Activated T-cell treated with anti-CD3 and anti-CD28 coated beads, Interleukin-2, amount 50 U/mL, for 72 hours (primary cell): ENCODE data around the gene DDX39B. TPM values are rescaled to one million over a fixed set of nuclear protein-coding genes. Genes with fewer than 3 reads are reported as not detected.
"Not testable (repeated sequence)": the region's sequence is repeated elsewhere in the genome, so short reads cannot be mapped to it uniquely, and the experiment has no call there.

ENCODE experiments used
- ATAC-seq, 2 donors: fragments of 150-1000 bp; cut with Tn5 transposase; replicated peaks in 1 of 2; 2 replicates each; pipeline ENCODE4 v1.10.0; 2021; ENCODE audit warnings: moderate library complexity in 2 of 2, mild to moderate bottlenecking in 1 of 2
- DNase-seq, 2 donors: peaks; one replicate each; pipeline ENCODE4 v3.0.0; 2021 to 2022; ENCODE audit warnings: mixed read lengths in 1 of 2
- H3K27ac Mint-ChIP-seq: one replicate; pipeline ENCODE4 v1.8.0; 2022; ENCODE audit warnings: mild to moderate bottlenecking, moderate library complexity, mixed read lengths
- H3K27me3 Mint-ChIP-seq: one replicate; pipeline ENCODE4 v1.8.0; 2022; ENCODE audit warnings: low read depth, mixed read lengths
- H3K36me3 Mint-ChIP-seq, 2 donors: one replicate each; pipeline ENCODE4 v1.8.0; 2022; ENCODE audit warnings: mixed read lengths in 2 of 2, mild to moderate bottlenecking in 1 of 2; ENCODE audit not compliant: insufficient read depth in 2 of 2
- H3K4me1 Mint-ChIP-seq: one replicate; pipeline ENCODE4 v1.8.0; 2022; ENCODE audit warnings: low read depth, mixed read lengths
- H3K4me3 Mint-ChIP-seq, 2 donors: one replicate each; pipeline ENCODE4 v1.8.0; 2022; ENCODE audit warnings: mild to moderate bottlenecking in 2 of 2, mixed read lengths in 2 of 2, moderate library complexity in 2 of 2
- H3K9me3 Mint-ChIP-seq, 2 donors: one replicate each; pipeline ENCODE4 v1.8.0; 2022; ENCODE audit warnings: mixed read lengths in 2 of 2
- total RNA-seq, 2 donors: library from RNA; stranded (reverse); gene quantifications; one replicate each; pipeline ENCODE4 v1.2.3, GENCODE V29; 2022

DDX39B gene
- total RNA-seq, 2 donors from 2014 or later, result 567 to 644 TPM

- Mint-ChIP-seq H3K4me3 (peak overlapping the region; percentile 20 to 50), H3K36me3 (peaks cover 3 to 16% of the 10 kb centered on the region in 2 donors), H3K4me1 (peaks cover 70% of the 10 kb centered on the region)
- H3K27me3 Mint-ChIP-seq, H3K27ac Mint-ChIP-seq, ATAC-seq, H3K9me3 Mint-ChIP-seq: not testable (repeated sequence)
- DNase-seq, result peak; percentile 57 to 62
These were observed 9.6 kb upstream of the DDX39B start for GRCh38 chr6:31551371-31551770.

GRCh38 chr6:31548544-31548873, 6.7 kb upstream of the DDX39B start:
- H3K27ac Mint-ChIP-seq, result peak overlapping the region; percentile 88
- no peaks in the 10 kb centered on the region for H3K27me3 Mint-ChIP-seq
- DNase-seq (no peak), ATAC-seq (no peak)
- peaks cover 3 to 16% of the 10 kb centered on the region in 2 donors for H3K36me3 Mint-ChIP-seq
- peaks cover 66% of the 10 kb centered on the region for H3K4me1 Mint-ChIP-seq
- peak overlapping the region; percentile 92 to 98 for H3K4me3 Mint-ChIP-seq
- no peaks in the 10 kb centered on the region for H3K9me3 Mint-ChIP-seq

- no peak for ATAC-seq
- H3K4me3 Mint-ChIP-seq, result peak overlapping the region; percentile 92 to 98
- peak overlapping the region; percentile 88 for H3K27ac Mint-ChIP-seq
- H3K4me1 Mint-ChIP-seq, result peaks cover 66% of the 10 kb centered on the region
- H3K9me3 Mint-ChIP-seq, result no peaks in the 10 kb centered on the region
- H3K36me3 Mint-ChIP-seq, result peaks cover 3 to 16% of the 10 kb centered on the region in 2 donors
- no peaks in the 10 kb centered on the region for H3K27me3 Mint-ChIP-seq
- DNase-seq, result no peak
These were observed 6.1 kb upstream of the DDX39B start for GRCh38 chr6:31547727-31548543.

GRCh38 chr6:31546958-31547726, 5.3 kb upstream of the DDX39B start, which contains the start of gene NFKBIL1:
NFKBIL1 (plus strand) TSS chr6:31547608; CDS start chr6:31547695, 87 bp downstream.
- Mint-ChIP-seq H3K4me3 (peak within 1 kb of the TSS; percentile 92 to 98), H3K36me3 (peaks cover 3 to 12% of the 10 kb centered on the region in 2 donors), H3K27ac (peak within 1 kb of the TSS; percentile 88), H3K27me3 (no peaks in the 10 kb centered on the region), H3K9me3 (no peaks in the 10 kb centered on the region), H3K4me1 (peaks cover 64% of the 10 kb centered on the region)
- ATAC-seq (peak; percentile 86 to 87), DNase-seq (peak; percentile 93 to 95)

- Mint-ChIP-seq H3K4me1 (peaks cover 57% of the 10 kb centered on the region), H3K27me3 (no peaks in the 10 kb centered on the region), H3K9me3 (no peaks in the 10 kb centered on the region), H3K4me3 (peak within 1 kb of the TSS; percentile 92 to 98), H3K36me3 (peaks cover 5 to 15% of the 10 kb centered on the region in 2 donors), H3K27ac (peak within 1 kb of the TSS; percentile 88)
- peak; percentile 92 to 93 for DNase-seq
- ATAC-seq, result peak; percentile 74 to 75
These were observed 4.6 kb upstream of the DDX39B start, which contains the start of gene ATP6V1G2 for GRCh38 chr6:31546339-31546957. ATP6V1G2 (minus strand) TSS chr6:31546608; CDS start chr6:31546559, 49 bp downstream.

- Mint-ChIP-seq H3K27me3 (no peaks in the 10 kb centered on the region), H3K4me1 (peaks cover 50% of the 10 kb centered on the region), H3K9me3 (no peaks in the 10 kb centered on the region), H3K36me3 (peaks cover 12 to 26% of the 10 kb centered on the region in 2 donors), H3K4me3 (peak overlapping the region; percentile 92 to 98), H3K27ac (no peak overlapping the region)
- ATAC-seq (no peak), DNase-seq (no peak)
These were observed 3.5 kb upstream of the DDX39B start for GRCh38 chr6:31545291-31545690.

- Mint-ChIP-seq H3K36me3 (peaks cover 16 to 28% of the 10 kb centered on the region in 2 donors), H3K27ac (no peak overlapping the region), H3K4me1 (peaks cover 54% of the 10 kb centered on the region), H3K9me3 (no peaks in the 10 kb centered on the region), H3K27me3 (no peaks in the 10 kb centered on the region), H3K4me3 (no peak overlapping the region)
- DNase-seq (no peak), ATAC-seq (no peak)
These were observed 2.9 kb upstream of the DDX39B start for GRCh38 chr6:31544676-31545075.

GRCh38 chr6:31543639-31544038, 1.8 kb upstream of the DDX39B start:
- Mint-ChIP-seq H3K27ac (no peak overlapping the region), H3K4me1 (peaks cover 54% of the 10 kb centered on the region), H3K4me3 (no peak overlapping the region), H3K27me3 (no peaks in the 10 kb centered on the region), H3K36me3 (peaks cover 25 to 33% of the 10 kb centered on the region in 2 donors), H3K9me3 (no peaks in the 10 kb centered on the region)
- no peak for DNase-seq
- ATAC-seq, result no peak

GRCh38 chr6:31541059-31541657, 645 bp downstream of the DDX39B start:
- peaks cover 48% of the 10 kb centered on the region for H3K4me1 Mint-ChIP-seq
- H3K27ac Mint-ChIP-seq, result peak overlapping the region; percentile 96
- no peaks in the 10 kb centered on the region for H3K27me3 Mint-ChIP-seq
- peak overlapping the region; percentile 83 to 99 for H3K4me3 Mint-ChIP-seq
- peak; percentile 60 to 70 for DNase-seq
- no peaks in the 10 kb centered on the region for H3K9me3 Mint-ChIP-seq
- H3K36me3 Mint-ChIP-seq, result peaks cover 32 to 48% of the 10 kb centered on the region in 2 donors
- ATAC-seq, result peak; percentile 8 to 12

GRCh38 chr6:31540640-31541039, 1.2 kb downstream of the DDX39B start:
- H3K27ac Mint-ChIP-seq, result peak overlapping the region; percentile 96
- ATAC-seq, result no peak
- DNase-seq, result no peak
- H3K27me3 Mint-ChIP-seq, result no peaks in the 10 kb centered on the region
- no peaks in the 10 kb centered on the region for H3K9me3 Mint-ChIP-seq
- peaks cover 34 to 53% of the 10 kb centered on the region in 2 donors for H3K36me3 Mint-ChIP-seq
- H3K4me1 Mint-ChIP-seq, result peaks cover 48% of the 10 kb centered on the region
- peak overlapping the region; percentile 83 to 99 for H3K4me3 Mint-ChIP-seq

GRCh38 chr6:31538805-31539400, 2.9 kb downstream of the DDX39B start:
- DNase-seq (no peak), ATAC-seq (no peak)
- Mint-ChIP-seq H3K4me3 (peak overlapping the region; percentile 83 to 99), H3K27ac (peak overlapping the region; percentile 96), H3K9me3 (no peaks in the 10 kb centered on the region), H3K36me3 (peaks cover 41 to 70% of the 10 kb centered on the region in 2 donors), H3K27me3 (no peaks in the 10 kb centered on the region), H3K4me1 (peaks cover 56% of the 10 kb centered on the region)
